NCI-H1092 treated with DMSO at 0.1 percent for 48 hours (cell line): Measurements from ENCODE around the gene CLCNKA.
A peak's percentile ranks its signal among the peaks of the same experiment; 100 is the strongest.
"Not testable (repeated sequence)": the region's sequence is repeated elsewhere in the genome, so short reads cannot be mapped to it uniquely, and the experiment has no call there.

Experiments
- DNase-seq: peaks from one replicate; lab custom pipeline; 2025; lab: John Stamatoyannopoulos, UW

CLCNKA gene

GRCh38 chr1:16021681-16022080, at the start of gene CLCNKA:
TSS of gene CLCNKA (plus strand) at chr1:16022036. CDS start at chr1:16022620, 584 bp downstream.
- DNase-seq: no peak

- no peak for DNase-seq
Measured at GRCh38 chr1:15972409-15972808, 49.4 kb upstream of the CLCNKA start.

GRCh38 chr1:15973772-15974171, 48.1 kb upstream of the CLCNKA start:
- no peak for DNase-seq

GRCh38 chr1:15974855-15975254, 47.0 kb upstream of the CLCNKA start:
- DNase-seq: no peak

GRCh38 chr1:15975358-15975804, 46.5 kb upstream of the CLCNKA start:
- DNase-seq: peak; percentile 55

GRCh38 chr1:15975805-15976680, 45.8 kb upstream of the CLCNKA start, which contains the start of gene ZBTB17:
TSS of gene ZBTB17 (minus strand) at chr1:15976101. CDS start at chr1:15948495, 27,606 bp downstream.
- DNase-seq: peak; percentile 95

- DNase-seq: not testable (repeated sequence)
Measured at GRCh38 chr1:15977947-15978346, 43.9 kb upstream of the CLCNKA start.

- DNase-seq: no peak
Measured at GRCh38 chr1:15981679-15982078, 40.2 kb upstream of the CLCNKA start.

- DNase-seq: no peak
Measured at GRCh38 chr1:15983275-15983674, 38.6 kb upstream of the CLCNKA start.

- no peak for DNase-seq
Measured at GRCh38 chr1:15985611-15986297, 36.1 kb upstream of the CLCNKA start.

- no peak for DNase-seq
Measured at GRCh38 chr1:15988856-15989736, 32.7 kb upstream of the CLCNKA start.

- no peak for DNase-seq
Measured at GRCh38 chr1:15989776-15990175, 32.1 kb upstream of the CLCNKA start.

- DNase-seq: no peak
Measured at GRCh38 chr1:15991427-15992186, 30.2 kb upstream of the CLCNKA start.

- no peak for DNase-seq
Measured at GRCh38 chr1:15992187-15992553, 29.7 kb upstream of the CLCNKA start.

- DNase-seq: no peak
Measured at GRCh38 chr1:15992582-15993500, 29.0 kb upstream of the CLCNKA start.

- no peak for DNase-seq
Measured at GRCh38 chr1:15993666-15994065, 28.2 kb upstream of the CLCNKA start.

GRCh38 chr1:15994081-15994480, 27.8 kb upstream of the CLCNKA start:
- DNase-seq: no peak

GRCh38 chr1:15994590-15995351, 27.1 kb upstream of the CLCNKA start:
- peak; percentile 17 for DNase-seq

- DNase-seq: no peak
Measured at GRCh38 chr1:15997076-15997585, 24.7 kb upstream of the CLCNKA start.
